GM19438 (cell line): ENCODE data around the gene TYROBP.
"Not testable (repeated sequence)": the region's sequence is repeated elsewhere in the genome, so short reads cannot be mapped to it uniquely, and the experiment has no call there.

Experiments
- ATAC-seq: cut with Tn5 transposase; IDR thresholded peaks from one replicate; pipeline ENCODE4 v1.9.1; 2021; ENCODE audit warnings: low read depth; ENCODE audit not compliant: unreplicated experiment

TYROBP gene

DNA sequence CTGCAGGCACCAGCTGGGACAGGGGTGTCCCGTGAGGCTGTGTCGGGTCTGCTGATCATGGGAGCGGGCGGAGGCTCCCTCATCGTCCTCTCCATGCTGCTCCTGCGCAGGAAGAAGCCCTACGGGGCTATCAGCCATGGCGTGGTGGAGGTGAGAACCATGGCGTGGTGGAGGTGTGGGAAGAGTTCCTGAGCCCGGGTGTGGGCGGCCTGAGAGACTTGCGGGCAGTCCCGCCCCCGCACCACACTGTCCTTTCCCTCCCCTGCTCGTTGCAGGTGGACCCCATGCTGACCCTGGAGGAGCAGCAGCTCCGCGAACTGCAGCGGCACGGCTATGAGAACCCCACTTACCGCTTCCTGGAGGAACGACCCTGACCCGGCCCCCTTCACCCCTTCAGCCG is 29.0 kb downstream of the TYROBP start:
- ATAC-seq, result no peak

DNA sequence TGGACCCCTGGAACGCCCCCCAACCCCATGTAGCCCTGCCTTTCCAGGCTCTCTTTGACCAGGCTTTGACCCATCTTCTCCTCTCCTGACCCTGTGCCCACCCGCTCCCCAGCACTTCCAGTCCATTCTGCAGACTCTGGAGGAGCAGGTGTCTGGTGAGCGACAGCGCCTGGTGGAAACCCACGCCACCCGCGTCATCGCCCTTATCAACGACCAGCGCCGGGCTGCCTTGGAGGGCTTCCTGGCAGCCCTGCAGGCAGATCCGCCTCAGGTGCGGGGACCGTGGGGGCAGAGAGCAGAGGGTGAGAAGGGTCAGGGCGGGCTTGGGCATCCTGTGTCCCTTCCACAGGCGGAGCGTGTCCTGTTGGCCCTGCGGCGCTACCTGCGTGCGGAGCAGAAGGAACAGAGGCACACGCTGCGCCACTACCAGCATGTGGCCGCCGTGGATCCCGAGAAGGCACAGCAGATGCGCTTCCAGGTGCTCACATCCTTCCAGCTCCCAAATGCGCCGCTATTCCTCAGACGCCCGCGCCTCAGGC is 33.6 kb downstream of the TYROBP start:
- no peak for ATAC-seq

DNA sequence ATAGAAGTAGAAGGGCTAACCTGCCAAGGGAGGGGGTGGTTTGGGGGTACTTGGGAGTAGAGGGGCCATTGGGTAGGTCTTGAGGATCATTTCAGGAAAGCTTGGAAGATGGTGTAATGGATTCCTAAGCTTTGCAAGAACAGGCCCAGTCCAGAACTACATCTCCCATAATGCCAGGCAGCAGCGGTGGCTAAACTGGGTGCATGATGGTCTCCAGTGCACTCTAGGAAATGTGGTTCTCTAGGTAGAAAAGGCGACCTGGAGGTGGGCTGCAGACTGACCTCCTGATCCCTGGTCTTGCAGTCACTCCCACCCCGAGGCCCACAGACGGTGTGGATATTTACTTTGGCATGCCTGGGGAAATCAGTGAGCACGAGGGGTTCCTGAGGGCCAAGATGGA is 35.9 kb downstream of the TYROBP start:
- no peak for ATAC-seq

DNA sequence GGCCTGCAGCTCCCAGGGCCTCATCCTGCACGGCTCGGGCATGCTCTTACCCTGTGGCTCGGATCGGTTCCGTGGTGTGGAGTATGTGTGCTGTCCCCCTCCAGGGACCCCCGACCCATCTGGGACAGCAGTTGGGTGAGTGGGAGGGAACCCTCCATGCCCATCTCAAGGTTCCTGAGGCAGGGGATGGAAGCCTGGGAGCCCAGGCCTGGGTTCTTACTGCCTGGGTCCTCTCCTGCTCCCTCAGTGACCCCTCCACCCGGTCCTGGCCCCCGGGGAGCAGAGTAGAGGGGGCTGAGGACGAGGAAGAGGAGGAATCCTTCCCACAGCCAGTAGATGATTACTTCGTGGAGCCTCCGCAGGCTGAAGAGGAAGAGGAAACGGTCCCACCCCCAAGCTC is 36.5 kb downstream of the TYROBP start:
- ATAC-seq, result no peak

DNA sequence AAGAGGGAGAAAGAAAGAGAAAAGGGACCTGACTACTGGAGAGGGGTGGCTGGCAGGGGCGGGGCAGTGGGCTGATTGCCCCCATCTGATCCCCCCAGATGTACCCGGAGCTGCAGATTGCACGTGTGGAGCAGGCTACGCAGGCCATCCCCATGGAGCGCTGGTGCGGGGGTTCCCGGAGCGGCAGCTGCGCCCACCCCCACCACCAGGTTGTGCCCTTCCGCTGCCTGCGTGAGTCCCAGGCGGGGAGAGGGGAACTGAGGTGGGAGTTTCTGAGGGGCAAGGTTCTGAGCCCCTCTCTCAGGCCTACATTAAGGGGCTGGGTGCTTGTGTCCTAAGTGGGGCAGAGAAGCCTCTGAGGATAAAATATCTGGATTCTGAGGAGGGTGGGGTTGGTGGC is 37.3 kb downstream of the TYROBP start:
- no peak for ATAC-seq

- not testable (repeated sequence) for ATAC-seq
These were observed 37.9 kb downstream of the TYROBP start for GRCh38 chr19:35870124-35870736.

DNA sequence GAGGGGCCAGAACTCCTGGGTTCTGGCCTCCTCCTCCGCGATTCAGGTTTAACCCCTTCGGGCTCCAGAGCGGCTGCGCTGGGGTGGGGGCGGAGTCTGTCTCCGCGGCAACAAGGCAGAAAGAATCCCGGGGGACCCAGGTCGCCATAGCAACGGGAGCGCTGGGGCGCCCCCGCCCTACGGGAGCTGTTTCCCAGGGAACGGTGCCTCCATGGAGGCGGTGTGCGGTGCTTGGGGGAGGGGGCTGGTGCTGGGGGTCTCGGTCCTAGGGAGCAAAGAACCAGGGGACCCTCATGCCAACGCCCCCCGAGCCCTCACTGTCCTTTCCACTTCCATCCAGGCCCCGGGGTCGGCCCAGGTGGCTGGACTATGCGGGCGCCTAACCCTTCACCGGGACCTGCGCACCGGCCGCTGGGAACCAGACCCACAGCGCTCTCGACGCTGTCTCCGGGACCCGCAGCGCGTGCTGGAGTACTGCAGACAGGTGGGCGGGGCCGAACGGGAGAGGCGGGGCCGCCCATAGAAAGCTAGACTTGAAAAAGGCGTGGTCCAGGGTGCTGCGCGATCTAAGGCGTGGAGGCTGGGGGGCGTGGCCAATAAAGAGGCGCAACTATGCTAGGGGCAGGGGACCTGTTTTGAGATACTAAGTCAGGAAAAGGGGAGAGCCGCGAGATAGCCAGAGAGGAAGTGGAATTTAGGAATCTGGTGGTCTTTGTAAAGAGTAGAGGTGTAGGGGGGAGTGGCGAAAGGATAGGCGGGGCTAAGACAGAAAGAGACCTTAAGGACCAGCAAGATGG is 38.6 kb downstream of the TYROBP start:
- peak; percentile 69 for ATAC-seq

DNA sequence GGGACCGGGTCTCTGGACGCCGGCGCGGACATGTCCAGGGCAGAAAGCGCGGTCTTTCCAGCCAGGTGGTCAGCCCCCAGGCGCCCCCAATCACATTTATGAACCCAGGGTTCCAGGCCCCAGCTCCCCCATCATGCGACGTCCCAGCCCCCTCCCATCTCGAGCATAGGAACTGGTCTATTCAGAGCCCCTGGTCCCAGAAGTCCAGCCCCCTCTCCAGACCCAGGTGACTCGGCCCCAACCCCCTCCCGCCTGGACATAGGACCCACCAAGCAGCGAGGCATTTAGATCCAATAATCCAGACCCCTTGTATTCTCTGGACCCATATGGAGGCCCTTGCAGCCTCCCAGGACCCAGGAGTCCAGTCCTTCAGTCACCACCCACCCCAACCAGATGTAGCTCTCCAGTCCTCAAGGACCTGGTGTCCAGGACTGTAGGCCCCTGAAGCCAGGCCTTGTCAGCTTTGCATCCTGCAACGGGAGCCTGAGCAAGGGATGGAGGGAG is 39.2 kb downstream of the TYROBP start:
- ATAC-seq, result no peak

DNA sequence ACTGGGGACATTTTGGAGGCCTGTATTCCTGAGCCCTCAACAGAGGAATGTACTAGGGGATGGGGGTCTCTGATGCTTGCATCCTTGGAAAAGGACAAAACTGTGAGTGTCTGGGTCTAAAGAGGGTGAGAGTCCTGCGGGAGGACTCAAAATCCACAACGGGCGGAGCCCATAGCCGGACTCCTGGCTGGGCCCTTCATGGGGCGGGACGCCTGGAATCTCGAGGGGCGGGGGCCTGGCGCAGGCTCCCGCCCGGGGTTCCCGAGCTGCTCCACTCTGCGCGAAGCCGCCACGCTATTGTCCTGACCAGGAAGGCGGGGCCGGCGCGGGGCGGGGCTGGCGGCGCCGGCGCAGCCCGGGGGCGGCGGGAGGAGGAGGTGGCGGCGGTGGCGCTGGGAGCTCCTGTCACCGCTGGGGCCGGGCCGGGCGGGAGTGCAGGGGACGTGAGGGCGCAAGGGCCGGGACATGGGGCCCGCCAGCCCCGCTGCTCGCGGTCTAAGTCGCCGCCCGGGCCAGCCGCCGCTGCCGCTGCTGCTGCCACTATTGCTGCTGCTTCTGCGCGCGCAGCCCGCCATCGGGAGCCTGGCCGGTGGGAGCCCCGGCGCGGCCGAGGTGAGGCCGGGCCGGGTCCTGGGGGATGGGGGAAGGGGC is 39.8 kb downstream of the TYROBP start, which contains the start of gene APLP1:
TSS of gene APLP1 (plus strand) at position 403 of the 651 bp plus-strand sequence. CDS start at position 466, 63 bp downstream.
- no peak for ATAC-seq

DNA sequence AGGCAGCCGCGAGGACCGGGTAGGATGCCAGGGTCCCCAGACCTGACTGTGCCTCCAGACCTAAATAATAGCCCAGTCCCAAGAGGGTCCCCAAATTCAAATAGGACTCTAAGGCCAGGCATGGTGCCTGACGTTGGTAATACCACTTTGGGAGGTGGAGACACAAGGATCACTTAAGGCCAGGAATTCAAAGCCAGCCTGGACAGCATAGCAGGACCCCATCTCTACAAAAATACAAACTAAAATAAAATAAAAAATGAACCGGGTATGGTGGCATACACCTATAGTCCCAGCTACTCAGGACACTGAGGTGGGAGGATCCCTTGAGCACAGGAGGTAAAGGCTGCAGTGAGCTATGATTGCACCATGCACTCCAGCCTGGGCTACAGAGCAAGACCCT is 45.1 kb downstream of the TYROBP start:
- ATAC-seq, result no peak

- no peak for ATAC-seq
These were observed 45.6 kb downstream of the TYROBP start for GRCh38 chr19:35862528-35862927.

DNA sequence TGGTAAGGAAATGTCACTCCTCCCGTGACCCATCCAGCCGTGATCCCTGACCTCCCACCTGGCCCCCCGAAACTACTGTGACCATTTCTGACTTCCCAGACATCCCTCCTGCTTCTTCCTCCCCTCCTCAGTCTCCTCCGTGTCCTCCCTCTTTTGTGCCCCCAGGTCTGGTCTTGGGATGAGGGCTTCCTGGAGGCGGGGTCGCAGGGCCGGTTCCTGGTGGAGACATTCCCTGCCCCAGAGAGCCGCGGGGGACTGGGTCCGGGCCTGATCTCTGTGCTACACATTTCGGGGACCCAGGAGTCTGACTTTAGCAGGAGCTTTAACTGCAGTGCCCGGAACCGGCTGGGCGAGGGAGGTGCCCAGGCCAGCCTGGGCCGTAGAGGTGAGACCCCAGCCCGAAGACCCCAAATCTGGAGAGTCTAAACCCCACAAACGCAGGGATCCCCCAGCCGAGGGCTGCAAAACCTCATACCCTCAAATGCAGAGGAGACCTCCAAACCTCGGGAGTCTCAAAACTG is 46.4 kb downstream of the TYROBP start:
- no peak for ATAC-seq

DNA sequence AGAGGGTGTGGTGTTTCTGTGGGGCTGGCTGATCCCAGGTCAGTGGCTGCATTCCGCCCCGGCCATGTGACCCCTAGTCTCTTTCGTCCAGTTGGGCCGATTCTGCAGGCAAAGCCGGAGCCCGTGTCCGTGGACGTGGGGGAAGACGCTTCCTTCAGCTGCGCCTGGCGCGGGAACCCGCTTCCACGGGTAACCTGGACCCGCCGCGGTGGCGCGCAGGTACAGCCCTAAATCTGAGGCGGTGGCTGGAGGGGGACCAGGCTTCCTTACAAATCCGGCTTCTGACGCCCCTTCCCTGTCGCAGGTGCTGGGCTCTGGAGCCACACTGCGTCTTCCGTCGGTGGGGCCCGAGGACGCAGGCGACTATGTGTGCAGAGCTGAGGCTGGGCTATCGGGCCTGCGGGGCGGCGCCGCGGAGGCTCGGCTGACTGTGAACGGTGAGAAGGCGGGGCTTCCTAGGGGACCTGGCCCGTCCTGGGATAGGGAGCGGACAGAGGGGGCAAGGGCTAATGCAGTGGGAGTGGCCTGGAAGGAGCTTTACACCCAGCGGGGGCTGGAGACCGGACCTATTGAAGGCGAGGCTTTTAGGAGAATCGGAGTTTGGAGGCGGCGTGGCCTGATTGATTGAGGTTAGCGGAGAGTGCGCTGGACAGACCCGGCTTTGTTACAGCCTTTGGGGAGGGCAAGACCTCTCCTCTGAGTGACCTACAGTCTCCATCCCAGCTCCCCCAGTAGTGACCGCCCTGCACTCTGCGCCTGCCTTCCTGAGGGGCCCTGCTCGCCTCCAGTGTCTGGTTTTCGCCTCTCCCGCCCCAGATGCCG is 47.1 kb downstream of the TYROBP start:
- no peak for ATAC-seq

GRCh38 chr19:35860436-35860817 is 47.7 kb downstream of the TYROBP start:
- no peak for ATAC-seq

DNA sequence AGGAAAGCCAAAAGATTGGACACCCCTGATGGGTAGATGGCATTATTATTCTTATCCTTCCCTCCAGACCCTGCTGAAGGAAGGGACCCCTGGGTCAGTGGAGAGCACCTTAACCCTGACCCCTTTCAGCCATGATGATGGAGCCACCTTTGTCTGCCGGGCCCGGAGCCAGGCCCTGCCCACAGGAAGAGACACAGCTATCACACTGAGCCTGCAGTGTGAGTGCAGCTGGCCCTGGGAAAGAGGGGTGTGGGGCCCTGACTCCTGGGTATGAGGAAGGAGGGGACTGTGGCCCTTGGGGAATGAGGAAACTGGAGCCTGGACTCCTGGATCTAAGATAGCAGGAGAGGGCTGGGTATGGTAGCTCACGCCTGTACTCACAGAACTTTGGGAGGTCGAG is 48.7 kb downstream of the TYROBP start:
- no peak for ATAC-seq

DNA sequence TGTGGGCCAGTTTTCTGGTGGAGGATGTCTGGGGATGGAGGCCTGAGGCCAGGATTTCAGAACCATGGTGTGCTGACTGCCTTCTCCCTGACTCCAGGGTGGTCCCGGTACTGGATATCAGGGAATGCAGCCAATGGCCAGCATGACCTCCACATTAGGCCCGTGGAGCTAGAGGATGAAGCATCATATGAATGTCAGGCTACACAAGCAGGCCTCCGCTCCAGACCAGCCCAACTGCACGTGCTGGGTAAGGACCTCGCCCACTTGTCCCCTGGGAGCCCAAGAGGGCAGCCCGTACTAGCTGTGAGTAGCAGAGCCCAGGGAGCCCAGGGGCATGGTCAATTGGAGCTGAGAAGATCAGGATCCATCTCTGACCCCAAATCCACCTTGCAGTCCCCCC is 49.8 kb downstream of the TYROBP start:
- ATAC-seq, result no peak

DNA sequence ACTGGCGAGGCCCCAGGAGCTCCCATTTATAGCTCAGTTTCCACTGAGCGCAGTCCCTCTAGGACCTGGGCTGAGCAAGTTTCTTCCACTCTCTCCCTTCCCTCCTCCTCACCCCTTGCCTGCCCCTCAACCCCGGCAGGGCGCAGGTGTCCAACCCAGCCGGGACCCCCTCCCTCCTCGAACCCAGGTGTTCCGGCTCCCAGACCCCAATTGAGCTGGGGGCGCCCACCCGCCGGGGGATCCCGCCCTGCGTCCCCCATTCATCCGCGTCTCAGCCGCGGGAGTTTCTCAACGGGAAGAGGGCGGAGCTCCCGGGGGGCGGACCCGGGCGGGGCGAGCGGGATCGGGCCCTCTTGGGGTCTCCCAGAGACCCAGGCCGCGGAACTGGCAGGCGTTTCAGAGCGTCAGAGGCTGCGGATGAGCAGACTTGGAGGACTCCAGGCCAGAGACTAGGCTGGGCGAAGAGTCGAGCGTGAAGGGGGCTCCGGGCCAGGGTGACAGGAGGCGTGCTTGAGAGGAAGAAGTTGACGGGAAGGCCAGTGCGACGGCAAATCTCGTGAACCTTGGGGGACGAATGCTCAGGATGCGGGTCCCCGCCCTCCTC is 51.4 kb downstream of the TYROBP start, which contains the start of gene KIRREL2:
TSS of gene KIRREL2 (plus strand) at position 366 of the 604 bp plus-strand sequence. CDS start at position 575, 209 bp downstream.
- no peak for ATAC-seq
